Stimulated activated CD8-positive, alpha-beta memory T cell treated with anti-CD3 and anti-CD28 coated beads, Interleukin-12 subunit alpha, Interleukin-12 subunit beta, amount 100 ng/mL, for 24 hours (primary cell): ENCODE results near the gene BBS9.

Source experiments
- DNase-seq: peaks from one replicate; pipeline ENCODE4 v3.0.0-alpha.2; 2020; ENCODE audit errors: extremely low read depth

BBS9 gene

DNA sequence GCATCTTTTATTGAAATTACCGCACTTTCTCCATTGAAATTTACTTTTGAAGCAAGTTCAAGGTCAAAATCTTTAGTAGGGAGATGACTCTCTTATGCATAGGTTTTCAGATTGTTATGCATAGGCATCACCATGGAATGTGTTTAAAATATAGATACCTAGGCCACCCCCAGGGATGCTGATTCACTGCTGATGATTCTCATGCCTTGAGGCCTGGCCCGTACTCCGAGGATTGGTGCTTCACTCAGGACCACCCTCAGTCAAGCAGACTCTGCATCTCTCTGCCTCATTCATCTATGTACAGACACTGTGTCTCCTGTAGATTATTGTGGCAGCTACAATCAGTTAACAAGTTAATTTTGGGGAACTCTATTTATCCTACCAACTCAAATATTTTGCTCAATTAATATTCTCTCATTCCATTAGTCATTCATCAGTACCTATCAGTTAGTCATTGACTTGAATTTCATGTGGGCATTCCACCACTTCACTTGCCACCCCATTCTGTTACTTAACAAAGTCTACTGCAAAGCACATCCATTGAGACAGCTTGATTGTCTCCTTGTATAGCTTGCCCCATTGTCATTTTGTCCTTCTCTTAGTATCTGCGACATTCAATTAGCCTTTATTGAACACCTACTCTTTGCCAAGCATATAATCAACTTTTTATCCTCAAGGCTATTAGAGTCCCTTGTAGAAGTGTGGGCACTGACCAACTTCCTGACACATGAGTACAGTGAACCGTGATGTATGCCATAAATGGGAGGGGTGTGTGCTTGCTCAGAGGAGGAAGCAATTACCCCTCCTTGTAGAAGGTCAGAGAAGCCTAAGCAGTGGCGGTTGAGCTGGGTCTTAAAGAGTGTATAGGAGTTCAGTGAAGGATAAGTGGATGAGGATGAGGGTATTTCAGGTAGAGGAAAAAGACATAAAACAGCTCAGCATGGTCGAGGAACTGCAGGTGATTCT is 520.4 kb downstream of the BBS9 start:
- no peak for DNase-seq

DNA sequence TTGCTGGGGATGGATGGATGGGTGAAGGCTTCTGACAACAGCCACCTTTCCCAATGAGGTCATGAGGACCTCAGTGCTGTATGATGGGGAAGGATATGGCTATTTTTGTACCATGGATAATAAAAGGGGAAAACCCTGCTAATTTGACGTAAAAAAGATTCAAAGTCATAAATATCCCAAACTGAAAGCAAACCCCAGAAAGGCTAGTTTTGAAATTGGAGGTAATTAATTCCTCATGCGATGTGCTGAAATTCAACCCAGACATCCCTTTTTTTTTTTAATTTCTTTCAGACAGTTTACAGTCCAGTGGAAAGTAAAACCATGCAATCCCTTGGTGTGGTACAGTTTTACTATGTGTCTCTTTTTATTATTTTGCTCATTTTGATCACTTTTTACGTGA is 521.5 kb downstream of the BBS9 start:
- no peak for DNase-seq

DNA sequence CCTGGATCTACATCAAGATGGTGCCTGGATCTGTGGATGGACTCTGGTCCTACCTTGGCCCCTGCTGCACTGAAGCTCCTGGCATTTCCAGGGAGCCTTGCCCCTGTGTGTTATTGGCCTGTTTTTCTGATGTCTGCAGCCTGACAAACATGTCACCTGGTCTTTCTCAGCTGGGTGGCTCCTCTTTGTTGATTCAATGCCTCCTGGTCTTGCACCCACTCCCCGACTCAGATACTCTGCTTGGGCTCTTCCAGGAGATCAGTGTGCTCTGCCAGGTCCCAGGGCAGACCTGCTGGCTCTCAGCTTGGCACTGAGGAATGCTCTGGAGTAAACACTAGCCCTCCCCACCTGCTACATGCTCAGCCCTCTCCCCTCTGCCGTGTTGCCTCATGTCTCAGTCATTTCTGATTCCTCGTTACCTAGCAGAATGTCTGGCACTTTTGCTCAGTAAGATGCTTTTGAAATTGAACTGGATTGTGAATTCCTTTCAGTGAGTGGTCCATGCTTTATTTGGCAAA is 522.7 kb downstream of the BBS9 start:
- DNase-seq, result no peak

DNA sequence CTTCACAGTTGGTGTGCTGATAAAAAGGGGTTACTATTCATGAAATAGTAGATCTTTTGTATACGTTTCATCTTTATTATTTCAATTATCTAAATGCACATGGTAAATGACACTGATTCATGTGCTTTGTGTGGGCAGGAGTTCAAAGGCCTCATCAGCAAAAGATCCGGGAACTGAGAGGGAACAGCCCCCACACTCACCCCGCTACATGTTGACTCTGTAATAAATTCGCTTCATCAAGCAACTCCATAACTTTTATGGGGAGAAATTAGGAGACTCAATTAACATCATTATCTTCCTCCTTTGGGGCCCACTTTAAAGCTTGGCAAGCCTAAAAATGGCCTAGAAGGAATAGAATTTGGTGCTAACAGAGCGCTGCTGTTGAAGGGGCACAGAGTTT is 525.3 kb downstream of the BBS9 start:
- no peak for DNase-seq
